GM23248 (cell line): ENCODE measurements around the gene MGAT4B.

ENCODE experiments used
- EZH2 ChIP-seq: fragments of 200-600 bp; sonication (generic); IDR thresholded peaks from 2 replicates; pipeline ENCODE4 v1.6.1; 2018; ENCODE audit warnings: antibody characterized with exemption, mild to moderate bottlenecking; ENCODE audit not compliant: insufficient read depth, poor library complexity, severe bottlenecking
- EZH2phosphoT487 ChIP-seq: fragments of 200-600 bp; sonication (generic); IDR thresholded peaks from 2 replicates; pipeline ENCODE4 v1.6.1; 2018; ENCODE audit warnings: antibody characterized with exemption, moderate library complexity, mild to moderate bottlenecking, low read depth; ENCODE audit not compliant: insufficient read depth

DNA sequence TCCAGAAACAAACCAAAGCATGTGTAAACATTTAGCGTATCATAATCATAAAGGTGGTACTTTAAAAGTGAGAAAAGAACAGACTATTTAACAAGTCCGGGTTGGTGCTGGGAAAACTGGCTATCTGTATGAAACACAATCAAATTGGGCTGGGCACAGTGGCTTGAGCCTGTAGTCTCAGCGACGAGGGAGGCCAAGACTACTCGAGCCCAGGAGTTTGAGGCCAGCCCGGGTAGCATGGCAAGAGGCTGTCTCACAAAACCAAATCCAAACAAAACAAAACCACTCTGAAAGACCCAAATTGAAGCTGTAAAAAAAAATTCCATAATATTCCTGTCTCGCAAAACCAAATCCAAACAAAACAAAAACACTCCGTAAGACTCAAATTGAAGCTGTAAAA is 47.7 kb upstream of the MGAT4B start:
- TF ChIP-seq EZH2 (no peak), EZH2phosphoT487 (no peak)
